BLaER1 (cell line): ENCODE data around the gene IQGAP2.

Experiments used
- H3K27ac ChIP-seq: shearing (Covaris generic); formaldehyde crosslinking; 2 replicates; pipeline ENCODE4 v1.8.1; 2022
- H3K27me3 ChIP-seq: shearing (Covaris generic); formaldehyde crosslinking; 2 replicates; pipeline ENCODE4 v1.8.1; 2022
- H3K36me3 ChIP-seq: shearing (Covaris generic); formaldehyde crosslinking; 2 replicates; pipeline ENCODE4 v1.8.1; 2022
- H3K4me1 ChIP-seq: shearing (Covaris generic); formaldehyde crosslinking; 2 replicates; pipeline ENCODE4 v1.8.1; 2022
- H3K4me2 ChIP-seq: shearing (Covaris generic); formaldehyde crosslinking; 2 replicates; pipeline ENCODE4 v1.8.1; 2022
- H3K4me3 ChIP-seq: shearing (Covaris generic); formaldehyde crosslinking; 2 replicates; pipeline ENCODE4 v1.8.1; 2022
- H3K9ac ChIP-seq: shearing (Covaris generic); formaldehyde crosslinking; 2 replicates; pipeline ENCODE4 v1.8.1; 2022
- H3K9me3 ChIP-seq: shearing (Covaris generic); formaldehyde crosslinking; 2 replicates; pipeline ENCODE4 v1.8.1; 2022
- H4K20me1 ChIP-seq: shearing (Covaris generic); formaldehyde crosslinking; 2 replicates; pipeline ENCODE4 v1.8.1; 2022
- Cebpa-rat ChIP-seq: shearing (Covaris generic); IDR thresholded peaks from 2 replicates; pipeline ENCODE4 v1.8.1; 2022

IQGAP2 gene

GRCh38 chr5:76490960-76491359 lies 87.9 kb downstream of the IQGAP2 start:
- Histone ChIP-seq H4K20me1 (peaks cover 44% of the 10 kb centered on the region; the same call in 1 of the 2 replicates), H3K9me3 (no peaks in the 10 kb centered on the region), H3K9ac (no peak overlapping the region), H3K4me2 (no peak overlapping the region), H3K27ac (no peak overlapping the region), H3K27me3 (no peaks in the 10 kb centered on the region), H3K4me1 (no peaks in the 10 kb centered on the region), H3K36me3 (peaks cover 23% of the 10 kb centered on the region), H3K4me3 (no peak overlapping the region)
- TF ChIP-seq Cebpa-rat: no peak

GRCh38 chr5:76492819-76493189 lies 89.7 kb downstream of the IQGAP2 start:
- no peak for TF ChIP-seq Cebpa-rat
- H3K36me3 ChIP-seq: peaks cover 22% of the 10 kb centered on the region
- H3K9ac ChIP-seq: no peak overlapping the region
- H3K27me3 ChIP-seq: no peaks in the 10 kb centered on the region
- peaks cover 48% of the 10 kb centered on the region; the same call in 1 of the 2 replicates for H4K20me1 ChIP-seq
- H3K4me1 ChIP-seq: no peaks in the 10 kb centered on the region
- H3K27ac ChIP-seq: no peak overlapping the region
- no peak overlapping the region for H3K4me3 ChIP-seq
- H3K4me2 ChIP-seq: no peak overlapping the region
- H3K9me3 ChIP-seq: no peaks in the 10 kb centered on the region

- Histone ChIP-seq H3K9ac (no peak overlapping the region), H3K4me1 (no peaks in the 10 kb centered on the region), H3K27me3 (no peaks in the 10 kb centered on the region), H3K4me2 (no peak overlapping the region), H4K20me1 (peaks cover 54% of the 10 kb centered on the region), H3K27ac (no peak overlapping the region), H3K4me3 (no peak overlapping the region), H3K9me3 (no peaks in the 10 kb centered on the region), H3K36me3 (peaks cover 22% of the 10 kb centered on the region)
- TF ChIP-seq Cebpa-rat: no peak
These were observed 90.2 kb downstream of the IQGAP2 start for GRCh38 chr5:76493190-76493837.

- no peak overlapping the region for H3K27ac ChIP-seq
- no peak overlapping the region for H3K4me3 ChIP-seq
- no peaks in the 10 kb centered on the region for H3K9me3 ChIP-seq
- peaks cover 16% of the 10 kb centered on the region for H3K36me3 ChIP-seq
- no peak overlapping the region for H3K4me2 ChIP-seq
- peaks cover 56% of the 10 kb centered on the region for H4K20me1 ChIP-seq
- no peak for TF ChIP-seq Cebpa-rat
- no peak overlapping the region for H3K9ac ChIP-seq
- no peaks in the 10 kb centered on the region for H3K4me1 ChIP-seq
- H3K27me3 ChIP-seq: no peaks in the 10 kb centered on the region
These were observed 91.1 kb downstream of the IQGAP2 start for GRCh38 chr5:76494201-76494600.

- Histone ChIP-seq H3K36me3 (peaks cover 11% of the 10 kb centered on the region), H3K4me3 (no peak overlapping the region), H4K20me1 (peaks cover 56% of the 10 kb centered on the region), H3K27ac (no peak overlapping the region), H3K4me2 (no peak overlapping the region), H3K27me3 (no peaks in the 10 kb centered on the region), H3K9me3 (no peaks in the 10 kb centered on the region), H3K4me1 (no peaks in the 10 kb centered on the region), H3K9ac (no peak overlapping the region)
- TF ChIP-seq Cebpa-rat: no peak
These were observed 92.8 kb downstream of the IQGAP2 start for GRCh38 chr5:76495870-76496269.

GRCh38 chr5:76497065-76497460 lies 94.0 kb downstream of the IQGAP2 start:
- Histone ChIP-seq H3K27me3 (no peaks in the 10 kb centered on the region), H3K27ac (no peak overlapping the region), H3K9me3 (no peaks in the 10 kb centered on the region), H3K9ac (no peak overlapping the region), H3K4me3 (no peak overlapping the region), H3K4me2 (no peak overlapping the region), H3K36me3 (peaks cover 11% of the 10 kb centered on the region), H3K4me1 (no peaks in the 10 kb centered on the region), H4K20me1 (peaks cover 52% of the 10 kb centered on the region)
- no peak for TF ChIP-seq Cebpa-rat

- peaks cover 52% of the 10 kb centered on the region for H4K20me1 ChIP-seq
- H3K9ac ChIP-seq: no peak overlapping the region
- peaks cover 11% of the 10 kb centered on the region for H3K36me3 ChIP-seq
- H3K27ac ChIP-seq: no peak overlapping the region
- no peaks in the 10 kb centered on the region for H3K4me1 ChIP-seq
- no peak for TF ChIP-seq Cebpa-rat
- no peaks in the 10 kb centered on the region for H3K9me3 ChIP-seq
- no peak overlapping the region for H3K4me3 ChIP-seq
- H3K27me3 ChIP-seq: no peaks in the 10 kb centered on the region
- H3K4me2 ChIP-seq: no peak overlapping the region
These were observed 95.1 kb downstream of the IQGAP2 start for GRCh38 chr5:76497986-76498717.

GRCh38 chr5:76499507-76500161 lies 96.5 kb downstream of the IQGAP2 start:
- Histone ChIP-seq H3K36me3 (peaks cover 11% of the 10 kb centered on the region), H3K4me1 (peaks cover 12% of the 10 kb centered on the region), H3K9me3 (no peaks in the 10 kb centered on the region), H3K9ac (no peak overlapping the region), H3K4me3 (no peak overlapping the region), H3K4me2 (no peak overlapping the region), H4K20me1 (peaks cover 60% of the 10 kb centered on the region), H3K27ac (no peak overlapping the region), H3K27me3 (no peaks in the 10 kb centered on the region)
- no peak for TF ChIP-seq Cebpa-rat

GRCh38 chr5:76500633-76501393 lies 97.7 kb downstream of the IQGAP2 start:
- Histone ChIP-seq H3K27me3 (no peaks in the 10 kb centered on the region), H3K9me3 (no peaks in the 10 kb centered on the region), H3K4me2 (no peak overlapping the region), H4K20me1 (peaks cover 52% of the 10 kb centered on the region), H3K9ac (no peak overlapping the region), H3K27ac (no peak overlapping the region), H3K4me3 (no peak overlapping the region), H3K36me3 (peaks cover 9% of the 10 kb centered on the region), H3K4me1 (peaks cover 12% of the 10 kb centered on the region)
- TF ChIP-seq Cebpa-rat: no peak
